COLO668 (cell line): ENCODE data around the gene SH3PXD2A.
A peak's percentile ranks its signal among the peaks of the same experiment; 100 is the strongest.

Experiments used
- DNase-seq: peaks from one replicate; lab custom pipeline; 2025; ENCODE audit not compliant: unreplicated experiment; lab: John Stamatoyannopoulos, UW

Gene SH3PXD2A

DNA sequence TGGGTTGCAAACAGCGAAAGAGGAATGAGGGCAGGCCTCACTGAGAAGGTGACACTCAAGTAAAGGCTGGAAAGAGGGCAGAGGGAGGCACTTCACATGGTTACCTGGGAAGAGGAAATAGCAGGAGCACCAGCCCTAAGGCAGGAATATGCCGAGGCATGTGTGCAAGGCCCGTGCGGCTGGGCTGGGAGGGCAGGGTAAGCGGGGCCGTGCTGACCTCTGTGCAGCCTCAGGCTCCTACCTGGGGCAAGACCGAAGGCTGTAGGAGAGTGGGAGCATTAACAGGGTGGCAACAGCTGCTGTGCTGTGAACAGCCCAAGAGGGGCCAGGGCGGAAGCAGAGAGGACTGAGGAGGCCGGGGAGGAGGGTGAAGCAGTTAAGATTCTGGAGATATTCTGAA, 24.0 kb upstream of the SH3PXD2A start:
- no peak for DNase-seq

DNA sequence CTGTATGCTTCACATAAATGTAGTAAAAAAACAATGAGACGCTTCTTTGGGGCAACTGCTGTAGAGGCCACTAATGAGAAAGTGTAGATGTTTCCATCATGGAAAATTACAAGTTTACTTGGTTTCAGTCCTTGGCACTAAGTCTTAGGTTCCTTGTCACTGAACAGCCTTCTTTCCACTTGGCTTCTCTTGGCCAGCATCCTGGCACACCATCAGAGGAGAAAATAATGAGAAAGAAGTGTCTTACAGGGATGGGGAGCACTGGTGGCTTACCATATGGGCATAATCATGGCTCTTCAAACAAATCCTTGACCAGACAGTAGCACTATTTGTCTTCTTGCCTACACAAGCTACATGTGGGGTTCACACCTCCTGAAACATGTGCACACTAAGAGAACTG, 22.5 kb upstream of the SH3PXD2A start:
- DNase-seq: no peak

DNA sequence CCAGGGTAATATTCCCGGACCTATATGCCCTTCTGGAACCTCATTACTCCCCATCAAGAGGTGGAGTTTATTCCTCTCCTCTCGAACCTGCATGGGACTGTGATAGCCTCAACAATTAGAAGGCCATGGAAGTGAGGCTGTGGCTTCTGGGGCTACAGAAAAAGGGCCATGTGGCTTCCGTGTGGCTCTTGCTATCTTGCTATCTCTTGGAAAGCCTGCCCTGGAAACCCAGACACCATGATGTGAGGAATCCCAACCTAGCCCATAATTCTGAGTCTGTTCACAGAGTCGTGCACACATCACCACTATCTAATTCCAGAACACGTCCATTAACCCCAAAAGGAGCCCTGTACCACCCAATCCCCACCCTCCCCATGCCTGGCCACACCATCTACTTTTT, 20.8 kb upstream of the SH3PXD2A start:
- DNase-seq: no peak

DNA sequence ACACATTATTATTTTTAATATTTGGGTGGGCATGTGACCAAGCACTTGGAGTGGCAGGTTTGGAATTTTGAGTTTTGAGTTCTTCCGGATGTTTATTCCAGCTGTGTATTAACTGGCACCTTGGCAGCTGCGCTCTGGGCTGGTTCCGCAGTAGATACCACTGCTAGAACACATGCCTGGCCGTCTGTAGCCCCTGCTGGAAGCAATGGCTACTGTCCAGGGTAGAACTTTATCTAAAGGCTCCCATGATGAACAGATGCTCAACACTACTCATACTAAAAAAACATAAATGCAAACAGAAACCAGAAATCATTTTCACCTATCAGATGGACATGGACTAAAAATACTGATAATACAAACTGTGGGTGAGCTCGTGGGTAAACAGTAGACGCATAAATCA, 19.4 kb upstream of the SH3PXD2A start:
- no peak for DNase-seq

DNA sequence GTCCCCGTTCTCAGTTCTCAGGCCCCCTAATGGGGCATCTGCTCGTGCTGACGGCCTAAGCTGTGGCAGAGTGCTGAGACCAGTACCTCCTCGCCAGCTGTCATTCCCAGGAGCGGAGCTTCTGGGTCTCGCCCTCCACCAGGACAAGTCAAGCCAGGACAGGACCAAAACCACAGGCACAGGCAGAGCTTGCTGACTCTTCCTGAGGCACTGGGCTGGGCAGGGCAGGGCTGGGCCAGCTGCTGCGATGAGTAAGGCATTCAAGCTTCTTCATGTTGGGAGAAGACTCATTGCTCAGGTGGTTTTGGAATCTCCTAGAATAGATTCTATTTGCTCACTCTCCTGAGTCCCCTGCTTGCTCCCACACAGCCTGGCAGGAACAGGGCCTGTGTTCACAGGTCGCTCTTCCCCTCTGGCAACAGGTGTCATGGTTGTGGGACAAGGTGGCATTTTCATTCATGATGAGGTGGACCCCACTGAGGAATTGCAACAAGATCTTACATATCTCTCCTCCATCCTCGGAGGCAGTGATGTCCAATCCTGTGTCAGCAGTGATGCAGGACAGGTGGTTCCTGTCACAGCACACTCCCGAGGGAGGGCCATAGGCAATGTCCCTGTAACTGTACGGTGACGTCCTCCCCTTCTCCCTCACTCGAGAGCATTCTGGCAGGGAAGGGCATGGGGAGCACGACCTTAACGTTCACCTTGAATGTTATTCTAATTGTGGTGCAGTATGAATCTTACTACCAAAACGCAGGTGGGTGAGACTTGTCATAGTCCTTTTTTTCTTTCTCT, 17.0 kb upstream of the SH3PXD2A start:
- DNase-seq: no peak

DNA sequence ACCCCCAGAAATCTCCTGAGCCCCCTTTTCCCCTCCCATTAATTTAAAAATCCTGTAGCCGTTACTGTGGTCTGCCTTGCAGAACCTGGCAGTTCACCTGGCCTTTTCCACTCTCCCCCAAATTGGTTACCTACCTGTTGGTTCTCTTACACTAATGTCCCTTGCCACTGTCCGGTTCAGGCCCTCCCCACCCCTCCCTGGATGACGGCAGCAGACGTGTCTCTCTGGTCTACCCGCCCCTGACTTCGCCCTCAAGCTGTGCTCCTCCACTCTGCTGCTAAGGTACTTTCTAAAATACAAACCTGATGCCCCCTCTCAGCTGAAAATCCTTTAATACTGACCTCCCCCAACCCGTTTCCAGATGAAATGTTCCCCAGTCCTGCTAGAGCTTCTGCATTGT, 15.6 kb upstream of the SH3PXD2A start:
- DNase-seq: no peak

DNA sequence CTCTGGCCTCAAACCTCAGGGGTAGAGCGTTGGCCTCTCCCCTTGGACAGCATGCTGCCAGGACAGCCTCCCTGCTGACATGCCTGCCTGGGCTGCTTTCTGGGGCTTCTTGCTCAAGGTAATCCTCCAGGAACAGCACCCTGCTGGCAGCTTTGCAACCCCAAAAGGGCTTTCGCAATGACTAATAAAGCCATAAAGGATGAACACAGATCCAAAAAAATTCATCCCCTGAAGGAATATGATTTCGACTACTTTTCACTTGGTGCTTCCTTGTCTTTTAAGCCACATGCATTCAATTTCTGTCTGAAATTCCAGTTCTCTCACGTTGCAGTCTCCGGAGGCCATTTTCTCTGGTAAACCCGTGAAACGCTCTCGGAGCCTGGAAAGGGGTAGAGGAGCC, 15.1 kb upstream of the SH3PXD2A start:
- DNase-seq: no peak

DNA sequence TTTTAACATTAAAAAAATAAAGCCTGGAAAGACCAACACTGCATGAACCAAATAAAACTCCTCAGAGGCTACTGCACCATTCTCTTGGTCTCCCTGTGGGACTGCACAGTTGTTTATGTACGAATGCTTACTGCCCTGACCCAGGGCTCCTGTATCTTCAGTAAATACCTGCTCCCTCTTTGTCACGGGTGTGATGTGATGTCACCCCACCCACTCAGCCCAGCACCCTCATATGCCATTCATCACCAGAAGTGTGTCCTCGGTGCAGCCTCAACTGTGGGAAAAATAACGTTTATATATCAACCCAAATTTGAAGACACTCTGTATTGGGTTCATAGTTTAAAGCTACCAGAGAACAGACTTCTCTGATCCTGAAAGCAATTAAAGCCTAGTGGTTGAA, 14.0 kb upstream of the SH3PXD2A start:
- DNase-seq: no peak

DNA sequence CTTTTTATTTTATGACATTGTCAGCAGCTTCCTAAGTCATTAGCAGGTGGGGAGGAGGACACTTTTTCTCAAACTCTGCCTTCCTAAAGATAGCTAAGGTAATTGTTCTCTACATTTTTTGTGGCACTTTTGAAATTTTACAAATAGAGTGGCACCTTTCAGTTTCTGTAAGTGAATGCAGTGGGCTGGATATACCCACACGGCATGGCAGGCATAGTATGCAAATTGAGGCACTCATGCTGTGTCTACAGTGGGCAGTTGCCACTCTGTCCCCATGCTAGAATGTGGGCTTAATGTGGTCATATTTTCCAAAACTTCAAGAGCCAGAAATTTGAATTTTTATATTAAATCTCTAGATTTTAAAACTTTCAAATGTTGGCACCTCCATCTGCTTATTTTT, 12.8 kb upstream of the SH3PXD2A start:
- DNase-seq: no peak

DNA sequence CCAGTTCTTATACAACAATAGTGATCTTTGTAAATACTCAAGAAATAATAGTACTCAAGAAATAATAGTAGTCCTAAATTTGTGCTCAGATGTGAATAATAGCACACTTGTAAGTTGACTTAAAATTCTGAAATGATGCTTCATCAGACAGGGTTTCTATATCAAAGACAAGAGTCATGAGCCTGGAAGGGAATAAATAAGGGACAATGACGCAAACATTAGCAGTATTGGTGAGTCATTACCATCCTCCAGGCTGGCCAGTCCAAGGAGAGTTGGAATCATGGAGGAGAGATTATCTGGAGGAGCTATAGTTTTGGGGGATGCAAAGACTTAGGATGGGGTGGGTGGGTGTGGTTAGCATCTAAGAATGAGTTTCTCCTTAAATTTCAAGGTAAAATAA, 6.1 kb upstream of the SH3PXD2A start:
- DNase-seq: no peak

DNA sequence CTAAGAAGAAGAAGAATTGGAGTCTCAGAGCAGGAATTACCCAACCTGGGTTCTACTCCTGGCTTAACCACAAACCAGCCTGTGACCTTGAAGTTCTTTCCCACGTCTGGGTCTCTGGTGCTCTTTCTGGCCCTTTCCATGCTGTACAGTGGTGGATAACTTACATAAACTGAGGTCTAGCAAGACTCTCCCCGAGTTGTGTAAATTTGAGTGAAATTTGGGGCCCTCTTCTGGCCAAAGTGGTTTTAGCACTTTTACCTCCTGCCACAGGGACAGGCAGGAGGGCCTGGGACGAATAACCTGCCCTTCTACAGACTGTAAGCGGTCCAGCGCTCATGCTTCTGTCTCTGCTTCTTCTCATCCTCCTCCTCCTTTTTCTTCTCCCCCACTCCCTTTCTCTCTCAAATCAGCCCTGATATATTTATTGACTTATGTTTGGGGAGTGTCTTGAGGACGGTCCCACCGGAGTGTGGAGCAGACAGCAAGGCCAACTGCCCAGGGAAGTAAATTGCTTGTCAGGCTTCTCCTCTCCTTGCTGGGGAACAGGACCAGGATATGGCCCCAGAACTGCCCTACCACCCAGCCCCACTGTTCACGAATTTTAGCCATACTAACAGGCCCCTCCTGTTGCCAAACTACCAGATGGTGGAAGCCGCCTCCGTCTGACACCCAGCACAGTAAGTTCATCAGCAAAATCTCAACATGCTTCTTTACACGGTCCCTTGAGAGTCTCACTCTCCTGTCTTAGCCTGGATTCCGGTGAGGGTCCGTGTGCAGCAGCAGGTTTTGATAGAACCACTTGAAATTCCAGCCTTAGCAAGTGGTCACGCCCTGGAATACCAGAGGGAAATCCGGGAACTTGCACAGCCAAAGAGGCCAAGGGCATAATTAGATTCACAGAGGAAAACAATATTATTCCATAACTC, 4.0 kb upstream of the SH3PXD2A start:
- DNase-seq: peak; percentile 37

DNA sequence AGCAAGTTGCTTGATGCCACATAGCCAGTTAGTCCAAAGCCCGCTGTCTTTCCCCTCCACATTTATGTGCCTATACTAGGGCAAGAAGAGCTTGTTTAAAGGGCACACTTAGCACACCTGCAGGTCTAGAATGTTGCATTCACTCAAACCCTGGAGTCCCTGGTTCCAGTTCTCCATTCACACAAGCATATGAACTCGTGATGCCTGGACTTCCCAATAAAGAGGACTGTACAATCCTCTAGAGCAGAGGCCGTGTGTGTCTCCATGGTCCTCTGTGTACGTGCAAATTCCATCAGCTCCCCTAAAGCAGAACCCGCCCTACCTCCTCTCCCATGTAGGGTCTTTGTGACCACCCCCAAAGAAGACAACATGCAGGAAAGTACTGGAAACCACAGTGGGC, 3.0 kb upstream of the SH3PXD2A start:
- DNase-seq: no peak

DNA sequence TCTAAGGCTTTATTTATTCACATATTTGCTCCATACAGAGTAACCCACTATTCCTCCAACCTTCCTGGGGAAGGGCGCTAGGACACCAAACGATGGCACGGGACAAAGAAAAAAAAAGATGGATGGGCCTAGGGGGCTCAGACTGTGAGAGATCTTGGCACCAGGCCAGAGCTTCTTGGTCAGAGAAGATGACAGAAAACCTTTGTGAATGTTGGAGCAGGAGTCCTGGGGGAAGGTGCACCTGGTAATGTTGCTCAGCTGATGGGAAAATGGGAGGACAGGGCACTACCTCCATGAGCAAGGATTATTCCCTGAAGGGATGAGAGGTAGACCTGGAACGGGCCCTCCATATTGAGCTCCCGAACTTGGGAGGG, 1.4 kb upstream of the SH3PXD2A start:
- no peak for DNase-seq

DNA sequence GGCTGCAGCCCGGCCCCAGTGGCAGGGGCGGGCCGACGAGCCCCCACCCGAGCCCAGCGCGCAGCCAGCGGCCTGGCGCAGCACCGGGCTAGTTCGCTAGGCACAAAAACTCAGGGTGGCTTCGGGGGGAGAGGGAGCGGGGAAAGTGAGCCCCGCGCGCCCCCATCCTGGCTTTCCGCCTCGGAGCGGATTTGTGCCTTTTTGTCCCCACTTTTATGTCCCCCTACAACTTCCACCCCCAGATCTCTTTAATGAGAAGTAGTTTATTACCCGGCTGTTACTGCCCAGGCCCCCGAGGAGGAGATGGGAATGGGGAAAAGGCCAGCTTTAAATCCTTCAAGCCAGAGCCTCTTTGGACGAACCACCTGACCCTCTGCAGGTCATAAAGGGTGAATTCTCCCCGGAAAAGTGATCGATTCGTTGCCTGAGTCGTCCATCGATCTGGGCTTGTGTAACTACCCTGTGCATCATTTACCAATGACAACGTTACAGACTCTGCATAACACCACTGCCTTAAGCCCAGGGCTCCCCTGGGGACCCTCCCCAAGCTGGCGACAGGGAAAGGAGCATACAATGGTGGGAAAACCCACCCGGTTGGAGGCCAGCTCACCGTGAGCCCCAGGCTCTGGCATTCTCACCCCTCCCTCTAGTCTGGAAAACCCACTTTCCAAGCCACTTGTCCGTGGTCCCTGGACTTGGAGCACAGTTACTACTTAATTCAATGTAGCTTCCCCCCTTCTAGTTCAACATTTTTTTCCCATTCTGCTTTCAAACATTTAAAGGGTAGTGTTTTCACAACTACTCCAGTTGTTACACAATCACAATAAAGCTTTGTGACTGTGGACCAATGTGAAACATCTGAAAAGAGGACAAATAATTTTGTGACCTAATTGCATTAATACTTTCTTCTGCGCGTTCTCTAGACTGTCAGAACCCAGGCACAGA, 748 bp upstream of the SH3PXD2A start:
- DNase-seq: no peak

DNA sequence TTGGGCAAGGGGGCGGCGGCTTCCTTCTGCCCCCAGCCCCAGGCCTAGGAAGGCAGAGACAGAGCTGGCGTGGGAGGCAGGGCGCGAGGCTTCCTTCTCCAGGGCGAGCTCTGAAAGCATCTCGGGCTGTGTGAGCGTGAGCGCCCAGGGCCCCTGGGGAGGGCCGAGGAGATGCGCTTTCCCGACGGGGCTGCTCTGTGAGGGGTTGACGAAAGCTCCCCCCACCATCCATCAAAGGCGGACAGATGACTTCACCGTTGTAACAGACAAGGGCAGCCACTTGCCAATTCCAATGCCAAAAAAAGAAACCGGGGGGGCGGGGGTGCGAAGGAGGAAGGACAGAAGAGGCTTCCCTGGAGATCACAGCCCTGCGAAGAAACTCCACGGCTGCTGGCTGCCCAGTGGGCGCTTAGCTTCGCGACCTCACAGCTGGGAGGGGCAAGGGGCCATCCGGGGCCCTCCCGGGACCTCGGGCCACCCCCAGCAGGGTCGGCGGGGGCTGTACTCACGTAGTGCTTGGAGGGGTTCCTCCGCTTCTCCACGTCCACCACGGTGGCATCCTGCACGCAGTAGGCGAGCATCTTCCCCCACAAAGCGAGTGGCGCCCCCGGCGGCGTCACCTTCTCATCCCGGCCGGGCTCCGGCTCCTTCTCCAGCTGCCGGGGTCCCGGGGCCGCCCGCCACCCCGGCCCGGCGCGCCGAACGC, 537 bp downstream of the SH3PXD2A start:
- peak; percentile 47 for DNase-seq

DNA sequence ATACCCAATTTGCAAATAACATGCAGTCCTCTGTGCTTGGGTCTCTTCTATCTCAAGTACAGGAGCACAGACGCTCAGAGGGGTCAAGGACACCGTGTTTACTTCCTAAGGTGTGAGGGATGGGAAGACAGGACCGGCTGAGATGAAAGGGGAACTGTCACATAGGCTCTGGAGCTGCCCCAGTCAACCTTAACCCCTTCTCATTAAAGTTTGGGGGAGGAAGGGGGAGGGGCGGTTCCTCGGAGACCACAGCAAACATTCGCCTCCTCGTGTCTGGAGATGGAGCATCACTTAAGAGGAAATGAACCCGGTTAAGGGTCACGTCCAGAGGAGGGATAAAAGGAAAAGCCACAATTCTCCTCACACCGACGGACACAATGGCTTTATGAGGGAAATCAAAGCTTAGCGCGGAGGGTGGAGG, 1.1 kb downstream of the SH3PXD2A start:
- no peak for DNase-seq

DNA sequence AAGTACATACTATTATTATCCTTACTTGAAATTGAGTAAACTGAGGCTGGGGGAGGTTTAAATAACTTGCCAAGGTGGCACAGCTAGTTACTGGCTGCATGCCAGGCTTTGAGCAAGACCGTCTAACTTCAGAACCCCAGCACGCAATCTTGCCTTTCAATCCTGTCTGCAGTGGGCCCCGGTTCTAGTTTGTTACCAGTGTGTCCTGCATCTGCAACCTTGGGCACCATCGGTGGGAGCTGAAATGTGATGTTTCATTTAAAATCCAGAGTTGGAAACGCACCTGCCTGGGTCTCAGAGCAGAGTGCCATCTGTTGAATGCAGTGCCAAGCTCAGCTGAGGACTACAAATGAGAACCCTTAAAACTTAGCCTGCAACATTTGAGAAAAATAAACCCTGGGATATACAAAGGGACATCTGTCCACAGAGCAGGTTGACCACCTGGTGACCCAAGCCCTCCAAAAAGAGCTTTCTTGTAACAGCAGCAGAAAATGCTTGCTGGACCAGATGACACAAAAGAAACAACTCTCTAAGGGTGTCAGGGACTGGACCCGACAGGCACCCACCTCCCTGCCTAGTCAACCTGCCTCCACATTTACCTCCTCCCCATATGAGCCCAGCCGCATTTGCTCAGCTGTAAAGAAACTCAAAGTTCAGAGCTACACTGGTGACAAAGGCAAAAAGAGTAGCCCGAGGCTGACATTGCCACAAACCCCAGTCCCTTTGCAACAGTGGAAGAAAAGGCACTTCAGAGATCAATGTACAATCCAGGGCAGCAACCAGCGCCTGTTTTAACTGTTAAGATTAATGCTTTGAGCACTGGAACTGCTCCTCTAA, 1.7 kb downstream of the SH3PXD2A start:
- no peak for DNase-seq

DNA sequence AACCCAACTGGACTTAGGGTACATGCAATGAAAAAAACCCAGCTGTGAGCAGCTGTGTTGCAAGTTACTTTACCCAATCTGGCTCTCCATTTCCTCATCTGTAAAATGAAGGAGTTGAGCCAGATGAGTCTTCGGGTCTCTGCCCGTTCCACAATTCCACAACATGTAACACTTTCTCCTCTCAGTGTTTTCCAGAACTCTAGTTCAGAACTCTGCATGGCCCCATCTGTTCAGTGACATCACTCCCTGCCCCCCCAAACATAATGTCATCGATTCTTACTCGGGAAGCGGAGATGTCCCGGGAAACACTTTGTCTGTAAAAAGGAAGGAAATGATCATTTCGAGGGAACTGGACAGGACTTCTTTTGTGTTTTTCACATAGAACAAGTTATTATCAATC, 2.5 kb downstream of the SH3PXD2A start:
- DNase-seq: no peak

DNA sequence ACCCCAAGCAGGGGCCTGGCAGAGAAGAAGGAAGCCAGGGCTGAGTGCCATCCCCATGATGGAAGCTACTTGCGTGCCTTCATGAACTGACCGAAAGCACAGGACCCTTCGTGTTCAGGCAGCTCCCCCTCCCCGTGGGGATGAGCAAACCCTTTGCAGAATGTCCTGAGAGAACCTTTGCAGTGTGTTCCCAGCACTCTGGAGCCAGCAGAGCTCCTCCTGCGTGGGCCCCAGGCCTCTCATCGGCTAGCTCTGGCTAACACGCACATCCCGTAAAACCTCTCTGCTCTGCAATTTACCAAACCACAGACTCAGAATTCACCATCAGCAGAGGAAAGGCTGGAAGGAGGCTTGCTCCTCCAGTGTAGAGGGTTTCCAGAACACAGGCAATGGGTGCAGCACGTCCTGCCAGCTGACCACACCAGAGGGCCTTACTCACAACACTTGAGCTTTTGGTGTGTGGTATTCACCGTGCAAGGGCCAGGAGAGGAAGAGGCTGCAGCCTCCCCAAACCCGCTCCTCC, 3.1 kb downstream of the SH3PXD2A start:
- DNase-seq: no peak
